ENCODE results near the gene POFUT2. TPM values are rescaled to one million over a fixed set of nuclear protein-coding genes. Genes with fewer than 3 reads are reported as not detected.

POFUT2 gene
- total RNA-seq, 1 experiment from 2014 or later, result 25.1 TPM

DNA sequence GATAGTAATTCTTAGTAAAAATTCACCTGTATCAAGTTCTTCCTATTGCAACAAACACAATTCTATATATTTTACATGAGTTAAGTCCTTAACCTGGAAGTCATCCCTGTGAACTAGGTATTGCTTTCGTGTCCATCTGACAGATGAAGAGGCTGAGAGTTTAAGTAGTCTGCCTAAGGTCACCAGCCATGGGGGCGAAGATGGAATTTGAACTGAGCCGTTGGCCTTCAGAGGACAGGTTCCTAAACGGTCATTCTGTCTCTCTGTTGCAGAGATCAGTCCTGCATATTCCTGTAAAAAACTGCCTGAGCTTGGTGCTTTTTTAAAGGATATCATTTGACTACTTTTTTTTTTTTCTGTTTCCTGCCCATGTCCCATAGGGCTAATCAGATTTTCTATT is 10.2 kb upstream of the POFUT2 start:
- DNase-seq (ENCODE audit: low spot score), result no peak
- CTCF ChIA-PET, result no interaction called here
- H3K4me1 ChIP-seq (ENCODE audit: insufficient read depth, low read length, poor library complexity, severe bottlenecking), result peaks cover under 1% of the 10 kb centered on the region
- BruUV-seq (replicated peaks), result no TSS peak
- POLR2A ChIA-PET (ENCODE audit: low non-redundant PET), result no interaction called here
- no peaks in the 10 kb centered on the region for H3K9me3 ChIP-seq (ENCODE audit: low read depth, low read length, poor library complexity, severe bottlenecking)
- no peaks in the 10 kb centered on the region for H3K36me3 ChIP-seq (ENCODE audit: insufficient read depth, low read length, poor library complexity, severe bottlenecking)
- no peaks in the 10 kb centered on the region for H3K27me3 ChIP-seq (replicated peaks; ENCODE audit: insufficient read depth, low read depth, low read length, poor library complexity)
- TF ChIP-seq CTCF (conservative IDR thresholded peaks at IDR 0.05; ENCODE audit: low read depth, low read length), result no peak
- TF ChIP-seq EZH2 (IDR thresholded peaks at IDR 0.05; ENCODE audit: borderline replicate concordance, low read depth, low read length, poor library complexity, severe bottlenecking), result no peak
- H3K4me3 ChIP-seq (ENCODE audit: low read depth, low read length, poor library complexity, severe bottlenecking), result no peak overlapping the region
- intact Hi-C loops (cut with micrococcal nuclease; ENCODE audit: unreplicated experiment), result no loop called here
- H3K27ac ChIP-seq (ENCODE audit: low read depth, low read length, poor library complexity, severe bottlenecking), result no peak overlapping the region

- ChIA-PET CTCF (no interaction called here), POLR2A (ENCODE audit: low non-redundant PET) (no interaction called here)
- H3K27me3 ChIP-seq (replicated peaks; ENCODE audit: insufficient read depth, low read depth, low read length, poor library complexity), result no peaks in the 10 kb centered on the region
- no peaks in the 10 kb centered on the region for H3K36me3 ChIP-seq (ENCODE audit: insufficient read depth, low read length, poor library complexity, severe bottlenecking)
- TF ChIP-seq CTCF (conservative IDR thresholded peaks at IDR 0.05; ENCODE audit: low read depth, low read length) (no peak), EZH2 (IDR thresholded peaks at IDR 0.05; ENCODE audit: borderline replicate concordance, low read depth, low read length, poor library complexity, severe bottlenecking) (no peak)
- BruUV-seq (replicated peaks), result no TSS peak
- H3K9me3 ChIP-seq (ENCODE audit: low read depth, low read length, poor library complexity, severe bottlenecking), result no peaks in the 10 kb centered on the region
- H3K4me1 ChIP-seq (ENCODE audit: insufficient read depth, low read length, poor library complexity, severe bottlenecking), result peaks cover 4% of the 10 kb centered on the region
- no peak overlapping the region for H3K27ac ChIP-seq (ENCODE audit: low read depth, low read length, poor library complexity, severe bottlenecking)
- intact Hi-C loops (cut with micrococcal nuclease; ENCODE audit: unreplicated experiment), result no loop called here
- DNase-seq (ENCODE audit: low spot score), result no peak
- no peak overlapping the region for H3K4me3 ChIP-seq (ENCODE audit: low read depth, low read length, poor library complexity, severe bottlenecking)
Observed at GRCh38 chr21:45297329-45297728, 9.6 kb upstream of the POFUT2 start.

DNA sequence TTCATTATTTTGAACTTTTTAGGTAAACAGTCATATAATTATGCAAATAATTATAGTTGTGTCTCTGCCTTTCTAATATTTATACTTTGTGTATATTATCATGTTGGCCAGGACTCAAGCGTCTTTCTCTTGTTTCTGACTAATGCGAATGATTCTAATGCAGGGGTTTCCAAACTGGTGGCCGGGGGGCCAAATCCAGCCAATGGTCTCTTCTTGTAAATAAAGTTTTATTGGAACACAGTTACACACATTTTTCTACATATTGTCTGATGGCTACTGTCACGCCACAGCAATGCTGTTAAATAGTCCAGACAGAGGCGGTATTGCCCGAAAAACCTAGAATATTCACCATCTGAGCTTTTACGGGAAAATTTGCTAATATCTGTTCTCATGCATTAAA is 8.9 kb upstream of the POFUT2 start:
- CTCF ChIA-PET, result no interaction called here
- POLR2A ChIA-PET (ENCODE audit: low non-redundant PET), result no interaction called here
- Histone ChIP-seq H3K4me3 (ENCODE audit: low read depth, low read length, poor library complexity, severe bottlenecking) (no peak overlapping the region), H3K27me3 (replicated peaks; ENCODE audit: insufficient read depth, low read depth, low read length, poor library complexity) (no peaks in the 10 kb centered on the region), H3K36me3 (ENCODE audit: insufficient read depth, low read length, poor library complexity, severe bottlenecking) (no peaks in the 10 kb centered on the region), H3K27ac (ENCODE audit: low read depth, low read length, poor library complexity, severe bottlenecking) (no peak overlapping the region), H3K9me3 (ENCODE audit: low read depth, low read length, poor library complexity, severe bottlenecking) (no peaks in the 10 kb centered on the region), H3K4me1 (ENCODE audit: insufficient read depth, low read length, poor library complexity, severe bottlenecking) (peaks cover 4% of the 10 kb centered on the region)
- BruUV-seq (replicated peaks), result no TSS peak
- intact Hi-C loops (cut with micrococcal nuclease; ENCODE audit: unreplicated experiment), result no loop called here
- TF ChIP-seq CTCF (conservative IDR thresholded peaks at IDR 0.05; ENCODE audit: low read depth, low read length) (no peak), EZH2 (IDR thresholded peaks at IDR 0.05; ENCODE audit: borderline replicate concordance, low read depth, low read length, poor library complexity, severe bottlenecking) (no peak)
- DNase-seq (ENCODE audit: low spot score), result no peak
